ENCODE measurements around the gene MRPL10. TPM values are rescaled to one million over a fixed set of nuclear protein-coding genes. Genes with fewer than 3 reads are reported as not detected.

MRPL10 gene
- total RNA-seq, 1 donor = 35.8 TPM

DNA sequence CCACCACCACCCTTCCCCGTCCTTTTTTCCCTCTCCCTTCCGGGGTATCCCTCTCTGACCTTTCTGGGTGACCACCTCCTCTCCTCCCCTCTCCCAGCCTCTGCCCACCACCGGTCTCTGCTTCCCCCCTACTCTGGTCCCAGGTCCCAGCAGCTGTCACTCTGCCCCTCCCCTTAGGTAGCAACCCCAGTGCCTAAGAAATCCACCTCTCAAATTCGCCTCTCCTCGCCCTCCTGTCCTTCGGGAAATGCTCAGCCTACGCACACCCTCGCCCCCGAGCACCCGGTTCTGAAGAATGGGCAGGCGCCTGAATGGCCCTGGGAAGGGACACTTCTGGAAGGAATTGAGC, 20.4 kb upstream of the MRPL10 start:
- Histone ChIP-seq H3K4me2 (ENCODE audit: insufficient read depth, low read length) (no peak overlapping the region), H3K4me3 (ENCODE audit: insufficient read depth, low read length) (no peak overlapping the region), H3K27ac (ENCODE audit: low read depth, low read length) (no peak overlapping the region), H3K36me3 (ENCODE audit: insufficient read depth, low read length) (no peaks in the 10 kb centered on the region), H2AFZ (ENCODE audit: low read length) (no peak overlapping the region), H4K20me1 (ENCODE audit: insufficient read depth, low read length) (no peaks in the 10 kb centered on the region), H3K9me3 (ENCODE audit: low read depth, low read length) (no peaks in the 10 kb centered on the region), H3K79me2 (ENCODE audit: insufficient read depth, low read length) (no peaks in the 10 kb centered on the region), H3K27me3 (ENCODE audit: insufficient read depth, low read length) (peaks cover 84% of the 10 kb centered on the region), H3K4me1 (ENCODE audit: insufficient read depth, low read length) (peaks cover 12% of the 10 kb centered on the region)
- peak; percentile 8 for DNase-seq (ENCODE audit: insufficient read length, low spot score, missing footprints)
- TF ChIP-seq, protein P1, sequence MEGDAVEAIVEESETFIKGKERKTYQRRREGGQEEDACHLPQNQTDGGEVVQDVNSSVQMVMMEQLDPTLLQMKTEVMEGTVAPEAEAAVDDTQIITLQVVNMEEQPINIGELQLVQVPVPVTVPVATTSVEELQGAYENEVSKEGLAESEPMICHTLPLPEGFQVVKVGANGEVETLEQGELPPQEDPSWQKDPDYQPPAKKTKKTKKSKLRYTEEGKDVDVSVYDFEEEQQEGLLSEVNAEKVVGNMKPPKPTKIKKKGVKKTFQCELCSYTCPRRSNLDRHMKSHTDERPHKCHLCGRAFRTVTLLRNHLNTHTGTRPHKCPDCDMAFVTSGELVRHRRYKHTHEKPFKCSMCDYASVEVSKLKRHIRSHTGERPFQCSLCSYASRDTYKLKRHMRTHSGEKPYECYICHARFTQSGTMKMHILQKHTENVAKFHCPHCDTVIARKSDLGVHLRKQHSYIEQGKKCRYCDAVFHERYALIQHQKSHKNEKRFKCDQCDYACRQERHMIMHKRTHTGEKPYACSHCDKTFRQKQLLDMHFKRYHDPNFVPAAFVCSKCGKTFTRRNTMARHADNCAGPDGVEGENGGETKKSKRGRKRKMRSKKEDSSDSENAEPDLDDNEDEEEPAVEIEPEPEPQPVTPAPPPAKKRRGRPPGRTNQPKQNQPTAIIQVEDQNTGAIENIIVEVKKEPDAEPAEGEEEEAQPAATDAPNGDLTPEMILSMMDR (IDR thresholded peaks at IDR 0.05; ENCODE audit: extremely low read depth, low read depth, low read length) = no peak

DNA sequence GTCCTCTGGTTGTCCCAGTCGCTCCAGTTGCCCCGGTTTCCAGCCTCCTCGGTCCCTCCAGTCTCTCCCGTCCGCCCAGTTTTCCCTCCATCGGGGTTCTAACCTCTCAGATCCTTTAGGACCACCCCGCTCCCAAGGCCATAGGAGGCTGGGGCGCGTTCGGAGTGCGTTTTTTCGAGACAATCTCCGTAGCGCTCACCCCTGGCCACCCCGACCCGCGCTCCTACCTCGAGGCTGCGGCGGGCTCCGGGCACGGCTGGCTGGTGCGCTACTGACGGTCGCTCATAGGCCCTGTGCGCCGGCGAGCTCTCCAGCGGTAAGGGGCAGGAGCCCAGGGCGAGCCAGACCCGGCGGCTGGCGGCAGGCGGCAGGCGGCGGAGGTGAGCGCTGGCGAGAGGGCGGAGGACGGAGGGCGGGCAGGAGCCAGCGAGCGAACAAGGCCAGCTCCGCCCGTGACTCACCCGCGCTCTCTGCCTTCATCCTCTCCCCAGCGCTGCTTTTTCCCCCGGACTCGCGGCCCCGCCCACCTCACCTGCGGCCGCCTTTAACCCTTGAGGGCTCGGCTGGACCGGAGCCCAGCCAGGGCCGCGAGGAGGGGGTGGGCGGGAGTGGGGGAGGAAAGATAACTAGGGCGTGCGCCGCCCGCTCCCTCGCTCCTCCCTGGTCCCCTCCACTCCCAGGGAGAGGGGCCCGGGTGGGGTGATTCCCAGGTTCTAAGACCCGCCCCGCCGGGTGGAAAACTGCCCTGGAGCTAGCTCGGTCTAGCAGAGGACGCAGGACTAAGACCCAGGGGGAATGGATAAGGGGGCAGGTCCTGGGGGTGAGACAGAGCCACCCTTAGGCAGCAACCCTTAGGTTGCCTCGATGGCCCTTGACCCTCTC, 19.6 kb upstream of the MRPL10 start, which contains the start of gene SP6:
TSS of gene SP6 (minus strand) at position 472 of the 882 bp plus-strand sequence. CDS start 2,734 bp downstream, outside the sequence.
- Histone ChIP-seq H3K27ac (ENCODE audit: low read depth, low read length) (no peak within 1 kb of the TSS), H3K79me2 (ENCODE audit: insufficient read depth, low read length) (no peaks in the 10 kb centered on the region), H3K4me1 (ENCODE audit: insufficient read depth, low read length) (peaks cover 12% of the 10 kb centered on the region), H4K20me1 (ENCODE audit: insufficient read depth, low read length) (no peaks in the 10 kb centered on the region), H3K4me3 (ENCODE audit: insufficient read depth, low read length) (peak within 1 kb of the TSS; percentile 55), H3K27me3 (ENCODE audit: insufficient read depth, low read length) (peaks cover 84% of the 10 kb centered on the region), H3K4me2 (ENCODE audit: insufficient read depth, low read length) (peak within 1 kb of the TSS; percentile 56), H3K36me3 (ENCODE audit: insufficient read depth, low read length) (no peaks in the 10 kb centered on the region), H3K9me3 (ENCODE audit: low read depth, low read length) (no peaks in the 10 kb centered on the region), H2AFZ (ENCODE audit: low read length) (peak within 1 kb of the TSS; percentile 27)
- TF ChIP-seq, protein P1 (IDR thresholded peaks at IDR 0.05; ENCODE audit: extremely low read depth, low read depth, low read length) = no peak
- DNase-seq (ENCODE audit: insufficient read length, low spot score, missing footprints) = peak; percentile 97

- H3K4me2 ChIP-seq (ENCODE audit: insufficient read depth, low read length) = peak overlapping the region; percentile 56
Measured at GRCh38 chr17:47850373-47850691, 19.0 kb upstream of the MRPL10 start.

DNA sequence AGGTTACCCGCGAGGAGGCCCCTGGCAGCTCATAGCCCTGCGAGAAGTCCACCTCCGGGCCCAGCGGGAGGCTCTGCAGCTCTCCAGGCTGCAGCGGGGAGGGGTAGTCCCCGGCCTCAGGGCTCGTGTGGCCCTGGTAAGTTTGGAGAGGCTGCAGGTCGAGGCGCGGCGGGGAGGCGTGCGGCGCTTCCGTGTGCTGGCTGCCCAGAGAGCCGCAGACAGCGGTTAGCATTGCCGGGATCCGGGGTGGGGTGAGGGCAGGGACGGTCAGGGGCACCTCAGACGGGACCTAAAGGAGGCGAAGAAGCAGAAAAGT, 16.8 kb upstream of the MRPL10 start:
- no peak overlapping the region for H3K4me2 ChIP-seq (ENCODE audit: insufficient read depth, low read length)
- no peak overlapping the region for H3K27ac ChIP-seq (ENCODE audit: low read depth, low read length)
- peaks cover 62% of the 10 kb centered on the region for H3K27me3 ChIP-seq (ENCODE audit: insufficient read depth, low read length)

More at GRCh38 chr17:47850373-47850691, 19.0 kb upstream of the MRPL10 start:
- Histone ChIP-seq H3K36me3 (ENCODE audit: insufficient read depth, low read length) (no peaks in the 10 kb centered on the region), H3K27ac (ENCODE audit: low read depth, low read length) (no peak overlapping the region), H3K4me1 (ENCODE audit: insufficient read depth, low read length) (peaks cover 12% of the 10 kb centered on the region), H3K9me3 (ENCODE audit: low read depth, low read length) (no peaks in the 10 kb centered on the region), H3K79me2 (ENCODE audit: insufficient read depth, low read length) (no peaks in the 10 kb centered on the region), H4K20me1 (ENCODE audit: insufficient read depth, low read length) (no peaks in the 10 kb centered on the region), H2AFZ (ENCODE audit: low read length) (no peak overlapping the region), H3K27me3 (ENCODE audit: insufficient read depth, low read length) (peaks cover 84% of the 10 kb centered on the region), H3K4me3 (ENCODE audit: insufficient read depth, low read length) (no peak overlapping the region)
- TF ChIP-seq, protein P1 (IDR thresholded peaks at IDR 0.05; ENCODE audit: extremely low read depth, low read depth, low read length) = no peak
- DNase-seq (ENCODE audit: insufficient read length, low spot score, missing footprints) = no peak

More for the DNA sequence above, 16.8 kb upstream of the MRPL10 start:
- Histone ChIP-seq H3K4me1 (ENCODE audit: insufficient read depth, low read length) (peaks cover 31% of the 10 kb centered on the region), H3K4me3 (ENCODE audit: insufficient read depth, low read length) (no peak overlapping the region), H3K36me3 (ENCODE audit: insufficient read depth, low read length) (no peaks in the 10 kb centered on the region), H2AFZ (ENCODE audit: low read length) (no peak overlapping the region), H3K79me2 (ENCODE audit: insufficient read depth, low read length) (no peaks in the 10 kb centered on the region), H3K9me3 (ENCODE audit: low read depth, low read length) (no peaks in the 10 kb centered on the region), H4K20me1 (ENCODE audit: insufficient read depth, low read length) (no peaks in the 10 kb centered on the region)
- DNase-seq (ENCODE audit: insufficient read length, low spot score, missing footprints) = no peak
- TF ChIP-seq, protein P1 (IDR thresholded peaks at IDR 0.05; ENCODE audit: extremely low read depth, low read depth, low read length) = no peak

Measured in osteoblast (primary cell).